ENCODE results near the gene CRACR2B. TPM values are rescaled to one million over a fixed set of nuclear protein-coding genes. Genes with fewer than 3 reads are reported as not detected.

Gene CRACR2B
- total RNA-seq, 4 donors from 2014 or later: 3.3 to 4.5 (median 4.0) TPM

GRCh38 chr11:818396-819128 lies 9.2 kb upstream of the CRACR2B start, which contains the start of gene PNPLA2:
Gene PNPLA2 (plus strand): TSS chr11:818914. CDS start chr11:819719, 805 bp downstream.
- in situ Hi-C loops (cut with MboI; ENCODE audit: low sequenced_read_pairs in 4 of 4): no loop called here
- Histone ChIP-seq H3K4me1 (peaks cover 27 to 32% of the 10 kb centered on the region in 2 donors), H3K4me3 (peak within 1 kb of the TSS; percentile 68 to 100 (median 82)), H3K27ac (peak within 1 kb of the TSS; percentile 93 to 100 (median 98)), H3K27me3 (no peaks in the 10 kb centered on the region), H3K9me3 (no peaks in the 10 kb centered on the region), H3K36me3 (peaks cover 0 to 20% of the 10 kb centered on the region in 2 donors)
- no peak for TF ChIP-seq POLR2A (IDR thresholded peaks at IDR 0.05)
- no peak for TF ChIP-seq CTCF (IDR thresholded peaks at IDR 0.05 in 4 of 5, conservative IDR thresholded peaks at IDR 0.05 in 1 of 5)
- peak in 1 of 2 donors; percentile 65 for DNase-seq
- intact Hi-C loops (cut with DNase I; ENCODE audit: low total_unique reads): loop anchor here (1.0 kb wide), 1 partner anchor 9 kb away; the partner anchor contains the start of gene RPLP2
- ATAC-seq: no peak

GRCh38 chr11:819129-819931 lies 8.4 kb upstream of the CRACR2B start:
- H3K4me1 ChIP-seq: peaks cover 27 to 39% of the 10 kb centered on the region in 2 donors
- TF ChIP-seq CTCF (IDR thresholded peaks at IDR 0.05 in 4 of 5, conservative IDR thresholded peaks at IDR 0.05 in 1 of 5) (peak in 4 of 5 experiments; percentile 29 to 61 (median 36)), POLR2A (IDR thresholded peaks at IDR 0.05) (peak; percentile 99)
- ATAC-seq (peak; percentile 61), DNase-seq (peak; percentile 90 to 93)
- peaks cover 0 to 26% of the 10 kb centered on the region in 2 donors for H3K36me3 ChIP-seq
- in situ Hi-C loops (cut with MboI; ENCODE audit: low sequenced_read_pairs in 4 of 4): no loop called here
- no peaks in the 10 kb centered on the region for H3K9me3 ChIP-seq
- intact Hi-C loops (cut with DNase I; ENCODE audit: low total_unique reads): loop anchor here (1.0 kb wide), 1 partner anchor 10 kb away; the partner anchor contains the start of gene RPLP2
- no peaks in the 10 kb centered on the region for H3K27me3 ChIP-seq
- peak overlapping the region; percentile 68 to 100 (median 82) for H3K4me3 ChIP-seq
- peak overlapping the region; percentile 93 to 100 (median 98) for H3K27ac ChIP-seq

GRCh38 chr11:819943-820649 lies 7.6 kb upstream of the CRACR2B start:
- in situ Hi-C loops (cut with MboI; ENCODE audit: low sequenced_read_pairs in 4 of 4) (no loop called here), intact Hi-C loops (cut with DNase I; ENCODE audit: low total_unique reads) (loop anchor here (1.0 to 2.0 kb wide), 2 partner anchors 11 to 23 kb away; partner anchors contain the start of genes POLR2L, RPLP2 and TSPAN4)
- TF ChIP-seq POLR2A (IDR thresholded peaks at IDR 0.05) (peak; percentile 55 to 74), CTCF (IDR thresholded peaks at IDR 0.05 in 4 of 5, conservative IDR thresholded peaks at IDR 0.05 in 1 of 5) (no peak)
- Histone ChIP-seq H3K4me3 (peak overlapping the region; percentile 68 to 100 (median 82)), H3K27ac (peak overlapping the region; percentile 93 to 100 (median 98)), H3K36me3 (peaks cover 0 to 26% of the 10 kb centered on the region in 2 donors), H3K4me1 (peaks cover 27 to 44% of the 10 kb centered on the region in 2 donors), H3K9me3 (no peaks in the 10 kb centered on the region), H3K27me3 (no peaks in the 10 kb centered on the region)
- peak; percentile 49 to 63 for ATAC-seq
- peak; percentile 95 for DNase-seq
